ENCODE data around the gene DGKI.

The DGKI gene

DNA sequence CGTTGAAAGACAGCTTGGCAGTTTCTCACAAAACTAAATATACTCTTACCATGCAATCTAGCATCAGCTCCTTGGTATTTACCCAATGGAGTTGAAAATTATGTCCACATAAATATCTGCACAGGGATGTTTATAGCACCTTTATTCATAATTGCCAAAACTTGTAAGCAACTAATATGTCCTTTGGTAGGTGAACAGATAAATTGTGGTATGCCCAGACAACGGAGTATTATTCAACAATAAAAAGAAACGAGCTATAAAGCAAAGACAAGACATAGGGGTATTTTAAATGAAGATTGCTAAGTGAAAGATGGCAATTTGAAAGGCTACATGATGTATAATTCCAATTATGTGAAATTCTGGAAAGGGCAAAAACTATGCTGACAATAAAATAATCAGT is 340.7 kb downstream of the DGKI start:
- TF ChIP-seq, protein P1, sequence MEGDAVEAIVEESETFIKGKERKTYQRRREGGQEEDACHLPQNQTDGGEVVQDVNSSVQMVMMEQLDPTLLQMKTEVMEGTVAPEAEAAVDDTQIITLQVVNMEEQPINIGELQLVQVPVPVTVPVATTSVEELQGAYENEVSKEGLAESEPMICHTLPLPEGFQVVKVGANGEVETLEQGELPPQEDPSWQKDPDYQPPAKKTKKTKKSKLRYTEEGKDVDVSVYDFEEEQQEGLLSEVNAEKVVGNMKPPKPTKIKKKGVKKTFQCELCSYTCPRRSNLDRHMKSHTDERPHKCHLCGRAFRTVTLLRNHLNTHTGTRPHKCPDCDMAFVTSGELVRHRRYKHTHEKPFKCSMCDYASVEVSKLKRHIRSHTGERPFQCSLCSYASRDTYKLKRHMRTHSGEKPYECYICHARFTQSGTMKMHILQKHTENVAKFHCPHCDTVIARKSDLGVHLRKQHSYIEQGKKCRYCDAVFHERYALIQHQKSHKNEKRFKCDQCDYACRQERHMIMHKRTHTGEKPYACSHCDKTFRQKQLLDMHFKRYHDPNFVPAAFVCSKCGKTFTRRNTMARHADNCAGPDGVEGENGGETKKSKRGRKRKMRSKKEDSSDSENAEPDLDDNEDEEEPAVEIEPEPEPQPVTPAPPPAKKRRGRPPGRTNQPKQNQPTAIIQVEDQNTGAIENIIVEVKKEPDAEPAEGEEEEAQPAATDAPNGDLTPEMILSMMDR (IDR thresholded peaks at IDR 0.05) = no peak

DNA sequence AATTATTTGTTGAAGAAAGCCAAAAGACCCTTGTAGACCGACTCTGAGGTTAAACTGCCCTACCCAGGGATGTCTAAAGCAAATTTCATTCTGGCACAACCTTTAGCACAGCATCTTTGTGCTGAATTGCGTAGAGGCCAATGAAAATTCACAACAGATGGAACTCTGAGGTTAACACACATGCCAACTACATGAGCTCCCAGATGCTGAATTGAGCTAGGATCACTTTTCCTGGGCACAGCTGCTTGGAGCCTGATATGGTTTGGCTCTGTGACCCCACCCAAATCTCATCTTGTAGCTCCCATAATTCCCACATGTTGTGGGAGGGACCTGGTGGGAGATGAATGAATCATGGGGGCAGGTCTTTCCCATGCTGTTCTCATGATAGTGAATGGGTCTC is 345.2 kb downstream of the DGKI start:
- TF ChIP-seq, protein P1 (IDR thresholded peaks at IDR 0.05) = no peak

DNA sequence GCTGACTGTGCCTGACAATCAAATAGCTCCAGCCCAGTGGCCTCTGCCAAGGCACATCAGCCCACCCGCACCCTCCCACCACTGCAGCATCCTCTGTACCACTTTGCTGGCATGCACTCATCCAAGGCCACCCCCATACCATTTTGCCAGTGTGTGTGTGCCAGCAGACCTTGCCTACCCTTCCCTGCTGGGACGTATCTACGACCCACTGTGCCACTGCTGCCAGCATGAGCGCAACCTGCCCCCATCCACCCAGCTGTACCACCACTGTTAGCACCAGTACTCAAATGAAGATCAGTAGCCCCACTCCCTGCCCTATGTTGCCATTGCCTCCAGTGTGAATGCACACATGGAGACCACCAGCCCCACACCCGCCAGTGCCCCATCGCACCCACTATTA is 353.9 kb downstream of the DGKI start:
- TF ChIP-seq, protein P1 (IDR thresholded peaks at IDR 0.05) = no peak

DNA sequence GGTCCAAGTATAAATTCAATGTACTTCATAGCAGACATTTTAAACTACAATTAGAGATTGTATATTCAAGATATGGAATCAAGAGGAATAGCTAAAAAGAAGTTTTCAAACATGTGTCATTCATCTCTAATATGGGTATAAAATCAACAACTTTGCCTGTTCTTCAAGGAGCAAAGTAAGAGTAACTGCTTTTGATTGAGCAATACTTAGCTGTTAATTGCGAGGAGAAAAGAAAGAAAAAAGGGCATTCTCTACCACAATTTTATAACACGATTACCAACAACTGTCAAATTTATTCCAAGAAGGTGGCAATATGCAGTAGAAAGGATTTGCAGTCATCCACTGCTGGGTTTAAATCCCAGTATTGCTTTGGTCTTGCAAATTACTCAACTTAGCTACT is 356.9 kb downstream of the DGKI start:
- TF ChIP-seq, protein P1 (IDR thresholded peaks at IDR 0.05) = no peak

DNA sequence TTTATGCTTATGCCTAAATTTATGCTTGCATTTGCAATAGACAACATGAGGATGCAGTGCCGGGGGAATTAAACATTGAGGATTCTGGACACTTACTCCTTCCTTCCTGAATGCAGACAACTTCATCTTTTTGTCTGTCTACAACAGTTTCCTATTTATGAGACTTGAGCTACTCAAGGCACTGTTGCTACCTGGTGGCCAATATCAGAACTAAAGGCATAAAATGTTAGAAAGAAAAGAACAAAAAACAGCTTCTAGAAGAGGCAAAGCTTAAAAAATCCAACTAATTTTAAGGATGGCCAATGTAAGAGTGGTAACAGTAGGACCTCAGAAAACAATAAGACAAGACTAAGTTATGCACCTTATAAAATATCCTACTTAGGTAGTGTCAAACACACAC is 358.7 kb downstream of the DGKI start:
- TF ChIP-seq, protein P1 (IDR thresholded peaks at IDR 0.05) = no peak

DNA sequence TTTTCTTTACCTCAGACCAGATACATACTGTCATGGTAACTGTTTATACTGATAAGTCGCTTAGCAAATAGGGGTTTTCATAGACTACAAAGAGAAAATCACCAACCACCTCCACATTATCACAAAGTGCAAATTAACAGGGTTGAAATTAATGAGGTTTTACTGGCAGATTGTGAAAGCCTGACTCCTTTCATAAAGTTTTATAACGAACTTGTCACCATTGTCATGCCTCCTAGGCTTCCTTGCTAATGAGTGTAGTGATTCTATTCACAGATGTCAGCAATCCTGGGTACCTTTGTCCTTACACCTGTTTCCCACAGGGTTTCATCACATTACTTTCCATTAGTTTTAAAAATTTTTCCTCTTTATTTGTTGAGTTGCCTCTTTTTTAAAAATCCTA is 361.0 kb downstream of the DGKI start:
- TF ChIP-seq, protein P1 (IDR thresholded peaks at IDR 0.05) = no peak

DNA sequence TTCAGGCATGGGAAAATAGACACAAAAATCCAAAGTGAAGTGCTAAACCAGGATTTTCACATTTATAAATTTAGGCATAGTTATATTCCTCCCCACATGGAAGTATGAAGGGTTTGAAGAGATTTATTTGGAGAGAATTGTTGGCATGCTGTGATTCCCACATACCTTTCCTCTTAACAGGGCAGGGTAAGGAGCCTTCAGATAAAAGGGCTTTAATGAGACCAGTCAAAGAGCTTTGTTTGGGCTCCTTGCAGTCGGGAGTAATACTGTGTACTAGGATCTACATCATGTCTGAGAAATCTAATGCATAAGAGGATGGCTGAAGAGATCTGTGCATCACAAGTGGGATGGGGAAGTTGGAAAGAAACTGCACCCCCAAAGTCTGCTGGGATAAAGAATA is 362.4 kb downstream of the DGKI start:
- TF ChIP-seq, protein P1 (IDR thresholded peaks at IDR 0.05) = no peak

DNA sequence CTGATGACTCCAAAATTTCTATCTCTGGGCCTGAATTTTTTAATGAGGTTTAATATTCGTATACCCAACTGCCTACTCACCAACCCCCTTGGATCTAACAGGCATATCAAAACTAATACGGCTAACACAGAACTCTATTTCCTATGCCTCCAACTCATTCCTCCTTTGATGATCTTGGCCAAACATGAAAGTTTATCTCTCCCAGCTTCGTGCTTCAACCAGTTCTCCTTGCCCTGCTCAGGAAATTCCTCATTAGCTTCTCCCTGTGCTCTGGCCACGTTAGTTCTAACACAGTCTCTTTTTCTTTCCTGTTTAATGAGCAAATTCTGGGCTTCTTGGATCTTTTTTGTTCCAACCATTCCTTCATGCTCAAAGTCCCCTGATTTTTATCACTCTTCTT is 364.3 kb downstream of the DGKI start:
- TF ChIP-seq, protein P1 (IDR thresholded peaks at IDR 0.05) = no peak

All from LNCAP (cell line).